BLaER1 treated with 17β-estradiol and CSF1 and Interleukin-3, amounts not matched to agents 10 nM and 100 nM (cell line): ENCODE results near the gene CORO6.

Source experiments
- H3K27ac ChIP-seq, 11 experiments: shearing (Covaris generic); formaldehyde crosslinking; 2 replicates each; pipeline ENCODE4 v1.8.1; 2022
- H3K27me3 ChIP-seq, 11 experiments: shearing (Covaris generic); formaldehyde crosslinking; 2 replicates each; pipeline ENCODE4 v1.8.1; 2022
- H3K36me3 ChIP-seq, 11 experiments: shearing (Covaris generic); formaldehyde crosslinking; 2 replicates each; pipeline ENCODE4 v1.8.1; 2022
- H3K4me1 ChIP-seq, 10 experiments: shearing (Covaris generic); formaldehyde crosslinking; 2 replicates each; pipeline ENCODE4 v1.8.1; 2022
- H3K4me2 ChIP-seq, 11 experiments: shearing (Covaris generic); formaldehyde crosslinking; 2 replicates each; pipeline ENCODE4 v1.8.1; 2022
- H3K4me3 ChIP-seq, 10 experiments: shearing (Covaris generic); formaldehyde crosslinking; 2 replicates each; pipeline ENCODE4 v1.8.1; 2022
- H3K9ac ChIP-seq, 11 experiments: shearing (Covaris generic); formaldehyde crosslinking; 2 replicates each; pipeline ENCODE4 v1.8.1; 2022
- H3K9me3 ChIP-seq, 11 experiments: shearing (Covaris generic); formaldehyde crosslinking; replicated peaks in 1 of 11; 2 replicates each; pipeline ENCODE4 v1.8.1; 2022
- H4K20me1 ChIP-seq, 11 experiments: shearing (Covaris generic); formaldehyde crosslinking; 2 replicates each; pipeline ENCODE4 v1.8.1; 2022
- Cebpa-rat ChIP-seq, 11 experiments: shearing (Covaris generic); IDR thresholded peaks; 2 replicates each; pipeline ENCODE4 v1.8.1; 2022

The CORO6 gene

GRCh38 chr17:29594519-29595090, 28.1 kb downstream of the CORO6 start:
- Histone ChIP-seq H3K9ac (peak overlapping the region in 7 of 11 experiments; percentile 75 to 93 (median 87); a peak in 15 of 22 replicates), H4K20me1 (peaks cover 0 to 64% (median 53%) of the 10 kb centered on the region in 11 experiments; a peak in 19 of 22 replicates), H3K36me3 (no peaks in the 10 kb centered on the region), H3K4me1 (peaks cover 69 to 87% (median 79%) of the 10 kb centered on the region in 10 experiments), H3K27me3 (no peaks in the 10 kb centered on the region), H3K27ac (peak overlapping the region in 5 of 11 experiments; percentile 79 to 88 (median 83); a peak in 8 of 22 replicates), H3K4me2 (peak overlapping the region; percentile 91 to 100 (median 99)), H3K9me3 (no peaks in the 10 kb centered on the region), H3K4me3 (peak overlapping the region in 8 of 10 experiments; percentile 81 to 95 (median 91); a peak in 15 of 20 replicates)
- TF ChIP-seq Cebpa-rat (IDR thresholded peaks at IDR 0.05) = no peak

GRCh38 chr17:29593591-29594518, 28.9 kb downstream of the CORO6 start:
- Histone ChIP-seq H3K9me3 (no peaks in the 10 kb centered on the region), H3K4me2 (peak overlapping the region; percentile 91 to 100 (median 99)), H3K36me3 (no peaks in the 10 kb centered on the region), H3K4me1 (peaks cover 69 to 83% (median 79%) of the 10 kb centered on the region in 10 experiments), H3K27me3 (no peaks in the 10 kb centered on the region), H4K20me1 (peaks cover 0 to 60% (median 49%) of the 10 kb centered on the region in 11 experiments; a peak in 19 of 22 replicates), H3K27ac (peak overlapping the region in 8 of 11 experiments; percentile 53 to 88 (median 80); a peak in 16 of 22 replicates), H3K4me3 (peak overlapping the region; percentile 81 to 95 (median 90)), H3K9ac (peak overlapping the region; percentile 64 to 93 (median 87))
- no peak for TF ChIP-seq Cebpa-rat (IDR thresholded peaks at IDR 0.05)

- Histone ChIP-seq H4K20me1 (peaks cover under 1 to 61% (median 51%) of the 10 kb centered on the region in 11 experiments; a peak in 21 of 22 replicates), H3K4me2 (peak within 1 kb of the TSS; percentile 93 to 100 (median 99)), H3K27me3 (no peaks in the 10 kb centered on the region), H3K4me1 (peaks cover 71 to 79% (median 75%) of the 10 kb centered on the region in 10 experiments), H3K9me3 (no peaks in the 10 kb centered on the region), H3K36me3 (no peaks in the 10 kb centered on the region), H3K9ac (peak within 1 kb of the TSS; percentile 69 to 93 (median 87)), H3K27ac (peak within 1 kb of the TSS in 9 of 11 experiments; percentile 37 to 91 (median 84); a peak in 18 of 22 replicates), H3K4me3 (peak within 1 kb of the TSS; percentile 81 to 95 (median 90))
- TF ChIP-seq Cebpa-rat (IDR thresholded peaks at IDR 0.05) = no peak
These were observed 29.7 kb downstream of the CORO6 start, which contains the start of gene ANKRD13B for GRCh38 chr17:29592850-29593551. TSS of gene ANKRD13B (plus strand) at chr17:29593132. CDS start at chr17:29593622, 490 bp downstream.

- peaks cover 8 to 61% (median 51%) of the 10 kb centered on the region in 11 experiments; a peak in 21 of 22 replicates for H4K20me1 ChIP-seq
- peaks cover 73 to 79% (median 75%) of the 10 kb centered on the region in 10 experiments for H3K4me1 ChIP-seq
- peaks cover 0 to 6% (median 0%) of the 10 kb centered on the region in 11 experiments; a peak in 2 of 22 replicates for H3K36me3 ChIP-seq
- no peak for TF ChIP-seq Cebpa-rat (IDR thresholded peaks at IDR 0.05)
- H3K9me3 ChIP-seq = no peaks in the 10 kb centered on the region
- peak overlapping the region; percentile 81 to 95 (median 90) for H3K4me3 ChIP-seq
- no peaks in the 10 kb centered on the region for H3K27me3 ChIP-seq
- peak overlapping the region; percentile 93 to 100 (median 99) for H3K4me2 ChIP-seq
- H3K9ac ChIP-seq = peak overlapping the region in 9 of 11 experiments; percentile 82 to 93 (median 87); a peak in 18 of 22 replicates
- peak overlapping the region in 9 of 11 experiments; percentile 84 to 91 (median 85); a peak in 18 of 22 replicates for H3K27ac ChIP-seq
These were observed 30.7 kb downstream of the CORO6 start for GRCh38 chr17:29591737-29592608.

GRCh38 chr17:29591146-29591736, 31.5 kb downstream of the CORO6 start:
- peak overlapping the region; percentile 93 to 100 (median 99) for H3K4me2 ChIP-seq
- peak overlapping the region; percentile 81 to 95 (median 88) for H3K4me3 ChIP-seq
- peaks cover 73 to 79% (median 75%) of the 10 kb centered on the region in 10 experiments for H3K4me1 ChIP-seq
- no peaks in the 10 kb centered on the region for H3K27me3 ChIP-seq
- TF ChIP-seq Cebpa-rat (IDR thresholded peaks at IDR 0.05) = no peak
- peak overlapping the region in 10 of 11 experiments; percentile 7 to 91 (median 85); a peak in 19 of 22 replicates for H3K27ac ChIP-seq
- H3K9ac ChIP-seq = peak overlapping the region; percentile 82 to 93 (median 87); a peak in 21 of 22 replicates
- H3K36me3 ChIP-seq = peaks cover 0 to 6% (median 0%) of the 10 kb centered on the region in 11 experiments; a peak in 2 of 22 replicates
- H3K9me3 ChIP-seq = no peaks in the 10 kb centered on the region
- peaks cover 8 to 61% (median 51%) of the 10 kb centered on the region in 11 experiments; a peak in 21 of 22 replicates for H4K20me1 ChIP-seq

GRCh38 chr17:29590411-29591145, 32.1 kb downstream of the CORO6 start:
- Histone ChIP-seq H3K27ac (peak overlapping the region in 10 of 11 experiments; percentile 7 to 91 (median 85); a peak in 19 of 22 replicates), H3K27me3 (no peaks in the 10 kb centered on the region), H3K9me3 (no peaks in the 10 kb centered on the region), H3K9ac (peak overlapping the region; percentile 82 to 93 (median 87); a peak in 21 of 22 replicates), H3K36me3 (peaks cover 0 to 6% (median 0%) of the 10 kb centered on the region in 11 experiments; a peak in 2 of 22 replicates), H4K20me1 (peaks cover 8 to 61% (median 51%) of the 10 kb centered on the region in 11 experiments; a peak in 21 of 22 replicates), H3K4me2 (peak overlapping the region; percentile 93 to 100 (median 99)), H3K4me1 (peaks cover 73 to 79% (median 75%) of the 10 kb centered on the region in 10 experiments), H3K4me3 (peak overlapping the region; percentile 81 to 95 (median 89))
- no peak for TF ChIP-seq Cebpa-rat (IDR thresholded peaks at IDR 0.05)
